Effector CD8-positive, alpha-beta T cell (primary cell): ENCODE results near the gene NADK.

Experiments
- DNase-seq: peaks from one replicate; lab custom pipeline; 2025; lab: John Stamatoyannopoulos, UW

NADK gene

DNA sequence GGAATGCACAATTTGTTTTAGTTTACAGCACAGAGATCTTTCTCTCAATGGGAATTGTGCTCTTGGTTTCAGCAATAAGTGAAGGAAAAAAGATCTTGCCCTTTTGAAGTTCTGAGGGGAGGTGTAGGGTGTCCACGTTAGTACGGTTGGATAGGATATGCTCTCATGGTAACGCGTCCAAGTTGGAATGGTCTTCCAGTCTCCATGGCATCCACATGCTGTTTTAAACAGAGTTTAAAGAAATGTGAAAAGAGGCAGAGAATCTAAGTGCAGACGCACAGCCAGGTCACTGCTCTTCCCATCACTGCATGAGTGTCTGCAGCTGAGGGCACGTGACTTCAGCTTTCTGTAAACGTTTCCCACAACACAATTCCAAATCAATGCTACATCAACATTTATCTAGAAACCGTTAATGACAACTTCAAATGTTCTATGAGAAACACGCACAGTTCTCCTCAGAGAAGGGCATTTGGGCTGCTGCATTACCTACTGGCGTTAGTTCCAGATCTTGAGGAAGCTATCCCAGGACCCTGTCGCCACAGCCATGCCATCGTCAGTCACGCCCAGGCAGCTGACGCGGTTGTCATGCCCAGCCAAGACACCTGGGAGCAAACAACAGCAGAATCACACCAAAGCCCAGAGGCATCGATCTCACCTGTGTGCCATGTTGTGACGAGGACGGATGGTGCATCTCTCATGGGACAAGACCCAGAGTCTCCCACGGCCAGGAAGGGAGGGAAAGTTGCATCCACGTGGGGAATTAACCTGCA is 8.8 kb upstream of the NADK start:
- DNase-seq: no peak

DNA sequence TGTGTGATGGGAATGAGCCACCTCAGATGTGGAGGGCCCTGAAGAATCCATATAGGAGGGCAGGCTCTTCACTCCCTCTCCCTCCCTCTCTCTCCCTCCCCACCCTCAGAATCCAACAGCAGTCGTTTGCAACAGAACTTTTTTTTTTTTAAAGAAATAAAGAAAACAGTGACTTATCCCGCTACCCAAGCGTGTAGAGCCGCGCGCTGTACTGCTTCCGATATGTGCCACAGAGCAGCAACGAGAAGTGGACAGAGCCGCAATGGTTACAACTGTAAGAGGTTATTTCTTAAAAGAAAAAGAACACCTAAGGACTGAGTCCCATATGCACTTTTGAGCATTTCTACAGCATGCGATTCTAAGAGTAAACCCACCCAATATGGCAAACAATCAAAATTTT is 7.4 kb upstream of the NADK start:
- no peak for DNase-seq

DNA sequence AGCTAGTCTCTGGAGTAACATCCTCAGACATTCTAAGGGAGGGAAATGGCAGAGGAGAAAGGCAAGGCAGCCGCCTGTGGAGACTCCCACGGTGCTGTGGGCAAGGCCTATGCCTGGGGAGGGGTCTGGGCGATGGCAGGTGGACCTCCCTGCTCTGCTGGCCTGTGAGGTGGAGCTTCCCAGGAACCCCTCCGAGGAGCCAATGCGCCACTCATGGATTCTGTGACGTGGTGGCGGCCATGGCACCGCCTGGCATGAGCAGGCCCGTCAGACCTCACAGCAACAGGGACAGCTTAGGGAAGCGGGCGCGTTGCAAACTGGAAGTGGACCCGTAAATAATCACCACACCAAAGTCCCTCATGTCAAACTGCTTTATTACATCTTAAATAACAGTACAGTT is 6.7 kb upstream of the NADK start:
- DNase-seq: no peak

DNA sequence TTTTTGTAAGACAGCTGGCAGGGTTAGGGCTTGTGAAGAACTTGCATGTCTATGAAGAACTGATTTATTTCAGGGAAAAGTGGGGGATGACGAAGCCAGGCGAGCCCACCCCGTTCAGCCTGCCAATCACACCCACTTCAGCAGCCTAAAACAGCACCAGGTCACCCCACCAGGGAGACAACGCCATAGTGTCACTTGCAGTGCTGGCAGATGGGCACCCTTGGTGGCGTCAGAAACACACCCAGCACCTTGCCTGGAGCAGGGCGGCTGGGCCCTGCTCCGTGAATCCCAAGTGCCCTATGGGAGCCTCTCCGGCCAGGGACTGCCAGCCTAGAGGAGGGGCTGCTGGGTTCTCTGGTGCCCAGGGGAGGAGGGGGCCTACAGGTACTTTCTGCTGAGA is 5.0 kb upstream of the NADK start:
- no peak for DNase-seq

DNA sequence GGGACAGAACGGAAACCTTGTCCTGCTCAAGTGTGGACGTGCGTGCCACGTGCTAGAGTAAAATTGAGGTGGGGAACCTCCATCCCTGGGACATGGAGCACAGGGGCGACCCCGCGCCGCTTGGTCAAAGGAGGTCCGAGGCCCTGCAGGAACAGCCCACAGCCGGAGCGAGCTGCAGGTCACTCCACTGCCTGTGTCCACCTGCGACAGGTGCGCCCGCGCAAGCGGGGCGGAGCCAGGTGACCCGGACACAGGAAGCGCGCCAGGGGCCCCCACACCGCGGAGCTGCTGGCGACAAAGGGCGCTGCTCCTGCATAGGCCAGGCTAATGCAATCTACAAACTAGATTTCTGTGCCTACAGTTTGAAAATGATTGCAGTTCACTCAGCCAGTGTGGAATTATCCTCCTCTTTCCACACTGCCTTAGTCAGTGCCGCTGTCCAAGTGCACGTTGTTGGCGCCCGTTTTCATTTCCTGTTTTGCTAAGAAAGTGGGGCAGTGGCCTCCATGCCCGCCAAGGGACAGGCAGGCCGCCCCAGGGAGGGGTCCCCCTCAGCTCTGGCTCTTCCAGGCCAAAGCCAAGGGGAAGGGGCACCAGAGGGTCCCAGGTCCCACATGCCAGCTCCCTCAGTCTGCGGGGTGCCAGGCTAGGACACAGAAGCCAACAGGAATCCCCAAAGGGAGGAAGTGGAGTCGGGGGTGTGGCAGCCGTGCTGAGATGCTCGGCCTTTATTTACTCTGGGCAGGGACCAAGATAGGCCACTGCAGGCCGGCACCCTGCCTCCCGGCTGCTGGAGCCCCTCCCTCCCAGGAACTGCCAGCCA is 4.3 kb upstream of the NADK start:
- no peak for DNase-seq

DNA sequence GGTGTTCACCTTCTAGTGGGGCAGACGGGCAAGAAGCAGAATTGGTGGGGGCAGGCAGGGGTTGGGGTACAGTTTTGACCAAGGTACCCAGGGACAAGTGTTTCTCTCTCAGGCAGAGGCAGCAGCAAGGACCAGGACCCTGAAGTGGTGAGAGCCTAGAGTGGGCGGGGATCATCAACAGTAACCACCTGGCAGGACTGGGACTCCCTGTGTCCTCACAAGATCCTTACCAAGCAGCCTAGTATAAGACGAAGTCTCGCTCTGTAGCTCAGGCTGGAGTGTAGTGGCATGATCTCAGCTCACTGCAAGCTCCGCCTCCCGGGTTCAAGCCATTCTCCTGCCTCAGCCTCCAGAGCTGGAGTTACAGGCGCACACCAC is 3.2 kb upstream of the NADK start:
- DNase-seq: no peak

DNA sequence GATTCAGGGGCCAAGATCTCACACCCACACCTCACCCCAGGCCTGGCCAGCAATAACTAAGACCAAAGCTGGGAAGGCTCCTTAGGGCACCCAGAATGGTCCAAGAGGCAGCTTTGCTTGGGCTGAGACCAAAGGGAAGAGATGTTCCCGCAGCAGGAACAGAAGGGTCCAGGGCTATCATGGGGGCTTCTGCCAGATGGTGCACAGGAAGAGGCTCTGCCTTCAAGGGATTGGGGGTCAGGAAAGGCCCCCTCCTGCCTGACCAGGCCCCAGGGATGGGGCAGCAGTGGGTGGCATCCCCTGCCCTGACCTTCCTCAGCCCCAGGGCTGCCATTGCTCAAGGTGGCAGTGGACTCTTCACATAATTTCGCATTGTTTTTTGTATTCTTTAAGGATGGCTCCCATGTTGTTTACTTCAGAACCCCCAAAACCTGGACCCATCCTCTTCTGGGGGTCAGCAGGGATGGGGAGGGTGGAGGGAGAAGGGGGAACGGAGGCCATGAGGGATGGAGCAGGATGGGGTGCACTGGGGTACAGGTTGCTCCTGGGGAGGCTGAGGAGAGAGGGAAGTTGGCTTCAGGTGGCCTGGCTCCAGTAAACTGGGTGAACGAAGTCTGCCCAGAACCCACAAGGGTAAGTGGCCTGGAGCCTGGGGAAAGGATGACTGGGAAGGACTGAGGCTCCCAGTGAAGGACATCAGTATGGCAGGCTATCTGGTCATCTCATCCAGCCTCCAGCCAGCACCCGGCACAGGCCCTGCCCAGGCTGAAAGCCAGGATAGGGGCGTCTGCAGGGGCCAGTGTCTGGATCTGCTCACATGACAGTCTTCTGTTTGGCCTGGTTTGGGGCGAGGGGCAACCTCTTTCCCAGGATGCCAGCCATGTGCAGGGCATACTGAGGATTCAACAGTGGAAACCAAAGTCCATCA is 2.6 kb upstream of the NADK start:
- no peak for DNase-seq

DNA sequence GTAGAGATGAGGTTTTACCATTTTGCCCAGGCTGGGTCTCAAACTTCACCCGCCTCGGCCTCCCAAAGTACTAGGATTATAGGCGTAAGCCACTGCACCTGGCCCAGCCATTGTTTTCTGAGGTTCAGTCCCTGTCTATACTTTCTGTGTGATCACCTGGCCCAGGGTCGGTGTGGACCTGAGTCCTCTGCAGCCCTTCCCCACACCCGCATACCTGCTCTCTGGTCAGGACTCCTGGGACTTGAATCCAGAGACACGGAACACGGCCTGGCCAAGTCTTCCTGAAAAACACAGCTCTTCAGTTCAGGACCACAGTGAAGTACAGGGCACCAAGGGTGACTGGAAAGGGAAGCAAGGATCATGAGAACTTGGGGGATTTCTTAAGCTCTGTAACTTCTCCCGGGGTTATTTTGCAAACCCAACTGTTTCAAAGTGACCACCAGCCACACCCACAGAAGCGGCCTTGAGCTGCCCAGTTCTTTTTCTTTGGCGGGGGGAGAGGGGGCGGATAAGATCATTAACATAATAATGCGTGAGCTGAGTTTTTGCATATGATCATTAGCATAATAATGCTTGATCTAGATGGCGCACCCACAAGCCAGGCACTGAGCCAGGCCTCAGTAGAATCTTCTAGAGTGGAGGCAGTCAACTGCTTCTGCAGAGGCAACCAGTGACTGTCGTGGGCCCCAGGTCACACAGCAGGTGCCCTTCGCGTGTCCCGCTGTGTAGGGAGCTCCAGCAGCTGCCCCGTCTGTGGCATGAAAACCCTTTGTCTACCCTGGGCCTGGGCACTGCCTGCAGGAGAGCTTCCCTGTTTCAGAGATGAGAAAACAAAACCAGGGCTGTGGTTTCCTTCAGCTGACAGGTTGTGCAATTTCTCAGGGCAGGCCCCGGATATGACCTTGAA is 1.7 kb upstream of the NADK start:
- peak; percentile 25 for DNase-seq

DNA sequence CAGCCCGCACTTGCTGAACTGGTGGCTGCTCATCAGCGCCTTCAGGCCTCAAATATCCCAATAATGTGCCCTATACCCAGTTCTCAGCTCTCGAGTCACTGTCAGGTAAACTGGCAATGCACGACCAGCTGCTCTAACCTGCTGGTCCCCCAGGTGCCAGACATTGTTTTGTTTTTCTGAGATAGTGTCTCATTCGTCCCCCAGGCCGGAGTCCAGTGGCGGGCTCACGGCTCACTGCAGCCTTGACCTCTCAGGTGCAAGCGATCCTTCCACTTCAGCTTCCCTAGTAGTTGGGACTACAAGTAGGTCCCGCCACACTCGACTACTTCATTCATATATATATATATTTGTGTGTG is 1.0 kb upstream of the NADK start:
- no peak for DNase-seq

DNA sequence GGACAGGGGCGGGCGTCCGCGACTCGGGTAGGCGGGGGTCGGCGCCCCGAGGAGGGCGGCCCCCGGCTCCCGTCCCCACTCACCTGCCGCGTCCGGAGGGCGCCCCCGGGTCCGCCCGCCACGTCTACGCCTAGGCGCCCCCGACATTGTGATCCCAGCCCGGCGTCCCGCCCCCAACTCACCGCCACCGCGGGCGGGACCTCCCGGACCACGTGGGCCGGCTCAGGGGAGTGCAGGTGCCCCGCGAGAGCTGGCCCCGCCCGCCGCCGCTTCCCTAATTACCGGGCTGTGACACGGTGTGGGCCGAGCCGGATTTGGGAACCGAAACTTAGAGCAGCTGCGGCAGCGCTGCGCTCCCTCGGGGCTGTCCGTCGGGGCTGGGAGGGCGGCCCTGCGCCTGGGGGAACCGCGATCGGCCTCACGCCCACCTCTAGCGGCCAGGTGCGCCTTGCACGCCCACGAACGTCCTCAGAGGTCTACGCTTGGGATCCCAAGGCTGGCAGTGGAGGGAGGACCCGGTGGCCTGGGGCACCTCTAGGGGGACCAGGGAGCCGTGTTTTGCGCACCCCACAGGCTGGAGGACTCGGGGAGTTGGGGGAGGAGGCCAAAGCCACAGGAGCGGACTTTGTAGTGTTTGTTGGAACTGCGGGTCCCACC is 521 bp upstream of the NADK start:
- DNase-seq: peak; percentile 74

DNA sequence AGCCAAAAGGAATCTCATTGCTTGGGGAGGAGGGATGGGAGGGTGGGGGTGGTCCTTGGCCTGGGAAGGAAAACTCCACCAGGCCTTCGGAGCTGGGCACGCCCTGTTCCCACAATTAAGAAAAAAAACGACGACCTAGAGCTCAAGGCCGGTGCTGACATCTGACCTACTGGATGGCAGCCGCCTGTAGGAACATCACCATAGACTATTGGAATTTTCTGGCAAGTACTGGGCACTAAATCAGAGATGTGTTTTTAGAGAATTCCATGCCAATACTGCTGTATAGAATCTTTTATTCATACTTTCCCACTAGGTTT is 729 bp downstream of the NADK start:
- no peak for DNase-seq

DNA sequence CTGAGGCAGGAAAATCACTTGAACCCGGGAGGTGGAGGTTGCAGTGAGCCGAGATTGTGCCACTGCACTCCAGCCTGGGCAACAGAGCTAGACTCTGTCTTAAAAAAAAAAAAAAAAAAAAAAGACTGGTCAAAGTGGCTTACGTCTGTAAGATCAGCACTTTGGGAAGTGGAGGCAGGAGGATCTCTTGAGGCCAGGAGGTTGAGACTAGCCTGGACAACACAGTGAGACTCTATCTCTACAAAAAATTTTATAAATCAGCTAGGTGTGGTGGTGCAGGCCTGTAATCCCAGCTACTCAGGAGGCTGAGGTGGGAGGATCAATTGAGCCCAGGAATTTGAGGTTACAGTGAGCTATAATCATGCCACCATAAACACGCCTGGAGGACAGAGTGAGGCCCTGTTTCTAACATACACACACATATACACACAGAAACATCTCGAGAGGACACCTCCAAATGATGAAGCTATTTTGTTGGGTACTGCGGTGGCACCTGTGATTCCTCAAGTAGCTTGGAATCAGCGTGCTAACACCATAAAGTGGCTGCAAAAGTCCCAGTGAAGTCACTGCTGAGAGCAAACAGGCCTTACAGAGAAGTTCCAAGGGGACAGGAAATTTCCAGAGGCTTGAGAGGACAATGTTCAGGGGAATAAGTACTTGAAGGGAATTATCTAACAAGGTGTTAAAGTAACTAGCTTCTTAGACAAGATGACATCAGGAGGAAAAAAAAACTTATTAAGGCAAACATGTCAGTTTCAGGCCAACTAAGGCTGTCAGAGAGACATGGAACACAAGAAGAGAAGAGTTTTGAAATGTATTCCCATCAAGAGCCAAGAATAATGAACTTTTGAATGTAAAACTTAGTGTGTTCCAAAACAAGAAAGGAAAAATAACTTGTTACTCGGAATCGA is 1.3 kb downstream of the NADK start:
- DNase-seq: no peak

DNA sequence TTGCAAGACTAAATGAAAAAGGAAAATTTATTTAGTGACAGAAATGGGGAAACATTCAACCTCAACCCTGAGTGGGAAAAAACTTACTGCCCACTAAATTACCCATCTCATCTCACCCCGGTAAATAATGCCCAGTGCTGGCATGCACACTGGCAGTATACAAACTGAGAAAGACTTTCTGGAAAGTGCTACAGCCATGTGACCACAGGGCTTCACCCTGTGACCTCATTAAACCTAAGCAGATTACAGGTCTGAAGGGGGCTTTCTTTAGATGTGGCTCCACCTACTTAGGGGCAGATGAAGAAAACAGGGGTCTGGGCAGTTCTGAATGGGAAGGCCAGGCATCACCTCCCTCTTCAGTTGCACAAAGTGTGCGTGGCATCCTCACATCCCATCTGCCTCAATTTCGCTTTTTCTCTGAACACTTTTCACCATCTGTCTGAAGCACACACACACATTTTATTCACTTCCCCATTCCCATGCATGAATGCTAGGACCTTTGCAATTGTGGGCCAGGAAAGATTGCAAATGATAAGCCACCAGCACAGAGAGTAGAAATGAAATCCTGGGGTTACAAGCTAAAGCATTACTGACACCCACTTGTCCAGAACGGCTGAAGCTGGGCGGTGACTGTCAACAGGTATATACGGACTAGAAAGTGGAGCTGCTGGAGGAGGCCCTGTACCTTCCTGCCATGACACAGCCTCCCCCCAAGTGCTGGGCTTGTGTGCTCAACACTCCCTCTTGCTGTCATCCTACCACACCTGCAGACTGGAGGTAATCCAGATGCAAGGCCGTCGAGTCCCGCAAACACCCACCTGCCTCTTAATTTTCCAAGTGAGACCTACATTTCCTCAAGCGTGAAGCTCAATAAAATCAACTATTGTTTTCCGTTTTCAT is 2.7 kb downstream of the NADK start:
- DNase-seq: no peak

DNA sequence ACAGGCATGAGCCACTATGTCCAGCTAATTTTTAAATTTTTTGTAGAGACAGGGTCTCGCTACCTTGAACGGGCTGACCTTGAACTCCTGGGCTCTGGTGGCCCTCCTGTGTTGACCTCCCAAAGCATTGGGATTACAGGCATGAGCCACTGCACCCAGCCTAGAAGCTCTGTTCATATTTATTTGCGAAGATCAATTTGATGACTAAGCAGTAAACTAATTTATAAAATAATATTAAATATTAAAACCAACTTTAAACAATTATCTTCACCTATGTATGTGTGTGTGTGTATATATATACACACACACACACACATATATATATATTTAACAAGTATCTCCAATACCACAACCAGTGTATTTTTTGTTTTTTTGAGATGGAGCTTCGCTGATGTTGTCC is 4.4 kb downstream of the NADK start:
- no peak for DNase-seq

DNA sequence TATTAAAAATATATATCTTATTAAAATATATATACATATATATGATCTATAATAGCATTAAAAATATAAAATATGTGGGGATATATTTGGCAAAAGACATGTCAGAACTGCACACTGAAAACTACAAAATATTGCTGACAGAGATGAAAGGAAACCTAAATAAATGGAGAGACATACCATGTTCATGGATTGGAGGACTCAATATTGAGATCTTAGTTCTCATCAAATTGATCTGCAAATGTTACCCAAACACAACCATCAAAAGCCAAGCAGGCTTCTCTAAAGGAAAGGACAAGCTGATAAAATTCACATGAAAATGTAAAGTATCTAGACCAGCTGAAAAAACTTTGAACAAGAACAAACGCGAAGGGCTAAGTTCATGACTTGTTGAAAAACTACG is 7.2 kb downstream of the NADK start:
- no peak for DNase-seq

DNA sequence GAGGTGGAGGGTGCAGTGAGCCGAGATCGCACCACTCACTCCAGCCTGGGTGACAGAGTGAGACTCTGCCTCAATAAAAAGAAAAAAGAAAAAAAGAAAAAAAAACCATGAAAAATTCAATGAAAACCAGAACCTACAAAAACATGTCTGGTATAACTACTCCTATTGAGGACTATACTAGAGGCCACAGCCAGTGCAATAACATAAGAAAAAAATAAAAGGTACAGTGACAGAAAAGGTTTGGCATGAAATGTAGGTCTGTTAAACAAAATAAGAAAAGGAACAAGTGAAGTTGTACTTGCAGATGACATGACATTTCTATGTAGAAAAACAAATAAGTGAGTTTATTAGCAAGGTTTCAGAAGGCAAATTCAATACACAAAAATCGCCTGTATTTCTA is 8.2 kb downstream of the NADK start:
- DNase-seq: no peak

DNA sequence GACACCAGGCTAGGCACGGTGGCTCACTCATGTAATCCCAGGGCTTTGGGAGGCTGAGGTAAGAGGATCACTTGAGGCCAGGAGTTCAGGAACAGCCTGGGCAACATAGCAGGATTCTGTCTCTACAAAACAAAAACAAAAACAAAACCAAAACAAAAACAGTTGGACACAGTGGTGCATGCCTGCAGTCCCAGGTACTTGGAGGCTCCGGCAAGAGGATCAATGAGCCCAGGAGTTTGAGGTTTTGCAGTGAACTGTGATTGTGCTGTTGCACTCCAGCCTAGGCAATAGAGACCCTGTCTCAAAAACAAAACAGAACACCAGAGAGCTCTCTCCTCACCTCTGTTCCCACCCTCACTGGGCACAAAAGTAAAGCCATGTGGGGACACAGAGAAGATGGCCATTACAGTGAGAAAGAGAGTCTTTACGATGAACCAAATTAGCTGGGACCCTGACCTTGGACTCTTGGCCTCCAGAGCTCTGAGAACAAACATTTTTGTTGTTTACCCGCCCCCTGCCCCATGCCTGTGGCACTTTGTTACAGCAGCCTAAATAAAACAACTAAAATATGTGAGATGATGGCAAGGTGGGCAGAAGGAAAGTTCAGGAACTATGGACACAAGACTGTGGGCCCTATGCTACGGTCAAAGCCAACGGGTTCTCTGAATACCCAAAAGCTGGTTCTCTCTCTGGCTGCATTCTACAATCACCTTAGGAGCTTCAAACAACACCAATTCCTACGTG is 9.8 kb downstream of the NADK start:
- no peak for DNase-seq

DNA sequence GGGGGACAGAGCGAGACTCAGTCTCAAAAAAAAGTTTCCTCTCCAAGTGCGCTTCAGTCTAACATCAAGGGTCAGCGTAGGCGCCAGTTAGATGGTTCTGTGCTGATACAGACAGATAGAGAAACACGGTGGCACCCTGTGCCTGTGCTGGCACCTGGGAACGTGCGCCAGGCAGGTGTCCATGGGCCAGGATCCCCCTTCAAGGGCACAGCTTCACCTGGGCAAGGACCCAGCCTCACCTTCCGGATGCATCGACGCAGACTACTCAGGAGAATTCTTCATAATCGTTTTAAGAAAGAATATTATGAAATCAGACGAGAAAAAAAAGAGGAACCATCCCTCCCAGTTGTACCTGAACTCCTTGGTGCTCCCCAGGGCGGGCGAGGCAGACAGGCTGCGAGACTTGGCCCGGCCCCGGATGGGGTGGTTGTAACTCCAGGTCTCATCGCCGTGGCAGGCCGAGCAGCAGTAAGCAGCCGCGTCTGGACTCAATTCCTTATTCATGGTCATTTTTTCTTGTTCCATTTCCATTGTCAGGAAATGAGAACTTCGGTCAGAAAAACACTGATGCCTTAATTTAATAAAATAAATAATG is 13.3 kb downstream of the NADK start:
- no peak for DNase-seq
